22Rv1 (cell line): Measurements from ENCODE around the gene TPK1.

Source experiments
- ZFX ChIP-seq: fragments of 450-650 bp; IDR thresholded peaks from 2 replicates; pipeline ENCODE4 v1.6.1; 2017; ENCODE audit warnings: antibody characterized with exemption, borderline replicate concordance
- TF ChIP-seq, protein P1 (sequence below): fragments of 450-650 bp; IDR thresholded peaks from 2 replicates; pipeline ENCODE4 v1.5.1; 2017; ENCODE audit warnings: mild to moderate bottlenecking

DNA sequence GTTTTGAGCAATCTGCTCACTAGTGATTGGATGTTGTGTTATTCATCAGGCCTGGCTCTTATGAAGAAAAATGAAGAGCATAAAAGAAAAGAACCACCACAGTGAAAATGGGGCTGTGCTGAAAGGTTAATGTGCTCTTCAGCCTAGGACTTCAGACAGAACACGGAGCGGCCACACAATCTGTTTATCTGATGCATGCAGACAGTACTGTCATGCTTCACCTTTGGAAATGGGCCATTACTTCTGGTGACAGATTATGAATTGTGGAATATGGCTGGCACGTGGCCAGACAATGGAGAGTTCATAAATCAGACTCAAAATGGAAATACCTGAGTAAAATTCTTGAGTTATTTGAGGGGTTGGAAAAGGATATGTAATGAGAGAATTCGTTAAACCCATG is 346.3 kb downstream of the TPK1 start:
- TF ChIP-seq, protein P1, sequence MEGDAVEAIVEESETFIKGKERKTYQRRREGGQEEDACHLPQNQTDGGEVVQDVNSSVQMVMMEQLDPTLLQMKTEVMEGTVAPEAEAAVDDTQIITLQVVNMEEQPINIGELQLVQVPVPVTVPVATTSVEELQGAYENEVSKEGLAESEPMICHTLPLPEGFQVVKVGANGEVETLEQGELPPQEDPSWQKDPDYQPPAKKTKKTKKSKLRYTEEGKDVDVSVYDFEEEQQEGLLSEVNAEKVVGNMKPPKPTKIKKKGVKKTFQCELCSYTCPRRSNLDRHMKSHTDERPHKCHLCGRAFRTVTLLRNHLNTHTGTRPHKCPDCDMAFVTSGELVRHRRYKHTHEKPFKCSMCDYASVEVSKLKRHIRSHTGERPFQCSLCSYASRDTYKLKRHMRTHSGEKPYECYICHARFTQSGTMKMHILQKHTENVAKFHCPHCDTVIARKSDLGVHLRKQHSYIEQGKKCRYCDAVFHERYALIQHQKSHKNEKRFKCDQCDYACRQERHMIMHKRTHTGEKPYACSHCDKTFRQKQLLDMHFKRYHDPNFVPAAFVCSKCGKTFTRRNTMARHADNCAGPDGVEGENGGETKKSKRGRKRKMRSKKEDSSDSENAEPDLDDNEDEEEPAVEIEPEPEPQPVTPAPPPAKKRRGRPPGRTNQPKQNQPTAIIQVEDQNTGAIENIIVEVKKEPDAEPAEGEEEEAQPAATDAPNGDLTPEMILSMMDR: no peak
- no peak for TF ChIP-seq ZFX
